NCI-H69 (cell line): ENCODE results near the gene TCIRG1.

Experiments used
- DNase-seq: peaks from one replicate; lab custom pipeline; 2025; lab: John Stamatoyannopoulos, UW

The TCIRG1 gene

GRCh38 chr11:68017980-68018729 is 20.7 kb upstream of the TCIRG1 start:
- DNase-seq: no peak

- DNase-seq: no peak
Measured at GRCh38 chr11:68018730-68019190, 20.1 kb upstream of the TCIRG1 start.

GRCh38 chr11:68019486-68019885 is 19.3 kb upstream of the TCIRG1 start:
- DNase-seq: no peak

GRCh38 chr11:68020575-68020974 is 18.2 kb upstream of the TCIRG1 start:
- peak; percentile 37 for DNase-seq

- peak; percentile 23 for DNase-seq
Measured at GRCh38 chr11:68021167-68021787, 17.5 kb upstream of the TCIRG1 start.

- no peak for DNase-seq
Measured at GRCh38 chr11:68022531-68022930, 16.3 kb upstream of the TCIRG1 start.

GRCh38 chr11:68024508-68024907 is 14.3 kb upstream of the TCIRG1 start:
- DNase-seq: no peak

- no peak for DNase-seq
Measured at GRCh38 chr11:68025047-68025446, 13.8 kb upstream of the TCIRG1 start.

GRCh38 chr11:68026391-68027105 is 12.3 kb upstream of the TCIRG1 start:
- no peak for DNase-seq

GRCh38 chr11:68027667-68028066 is 11.2 kb upstream of the TCIRG1 start:
- DNase-seq: no peak

- DNase-seq: no peak
Measured at GRCh38 chr11:68028802-68029545, 9.9 kb upstream of the TCIRG1 start.

GRCh38 chr11:68030318-68031143 is 8.3 kb upstream of the TCIRG1 start, which contains the start of gene NDUFS8:
TSS of gene NDUFS8 (plus strand) at chr11:68030681. CDS start at chr11:68032152, 1,471 bp downstream.
- DNase-seq: peak; percentile 99

GRCh38 chr11:68031144-68031464 is 7.7 kb upstream of the TCIRG1 start:
- DNase-seq: no peak

GRCh38 chr11:68032003-68032402 is 6.8 kb upstream of the TCIRG1 start:
- no peak for DNase-seq

- no peak for DNase-seq
Measured at GRCh38 chr11:68032997-68033707, 5.7 kb upstream of the TCIRG1 start.

- DNase-seq: no peak
Measured at GRCh38 chr11:68033708-68034045, 5.1 kb upstream of the TCIRG1 start.

GRCh38 chr11:68035266-68035876 is 3.5 kb upstream of the TCIRG1 start:
- DNase-seq: no peak

- DNase-seq: no peak
Measured at GRCh38 chr11:68036141-68036716, 2.6 kb upstream of the TCIRG1 start.

GRCh38 chr11:68036717-68037239 is 2.0 kb upstream of the TCIRG1 start:
- no peak for DNase-seq
